Trophoblast cell (in vitro differentiated cells and primary cell): ENCODE measurements around the gene SIKE1. TPM values are rescaled to one million over a fixed set of nuclear protein-coding genes. Genes with fewer than 3 reads are reported as not detected.
"Not testable (repeated sequence)": the region's sequence is repeated elsewhere in the genome, so short reads cannot be mapped to it uniquely, and the experiment has no call there.

ENCODE experiments used
- DNase-seq, 2 donors: peaks; one replicate each; pipeline ENCODE4 v3.0.0-alpha.2; 2016
- H2AFZ ChIP-seq: 2 replicates; pipeline ENCODE4 v1.6.1; 2013; ENCODE audit warnings: low read length, moderate library complexity, mild to moderate bottlenecking; ENCODE audit not compliant: insufficient read depth, poor library complexity
- H2AK5ac ChIP-seq: 2 replicates; pipeline ENCODE4 v1.6.1; 2013; ENCODE audit warnings: mild to moderate bottlenecking, low read length
- H2BK120ac ChIP-seq: 2 replicates; pipeline ENCODE4 v1.6.1; 2013; ENCODE audit warnings: low read length, mild to moderate bottlenecking, moderate library complexity; ENCODE audit not compliant: insufficient read depth, poor library complexity
- H2BK12ac ChIP-seq: 2 replicates; pipeline ENCODE4 v1.6.1; 2013; ENCODE audit warnings: mild to moderate bottlenecking, low read length, moderate library complexity
- H2BK5ac ChIP-seq: 2 replicates; pipeline ENCODE4 v1.6.1; 2013; ENCODE audit warnings: low read length, low read depth, moderate library complexity, mild to moderate bottlenecking; ENCODE audit not compliant: poor library complexity
- H3K14ac ChIP-seq: 2 replicates; pipeline ENCODE4 v1.6.1; 2013; ENCODE audit warnings: mild to moderate bottlenecking, low read length
- H3K18ac ChIP-seq: 2 replicates; pipeline ENCODE4 v1.6.1; 2013; ENCODE audit warnings: mild to moderate bottlenecking, low read length
- H3K23ac ChIP-seq: 2 replicates; pipeline ENCODE4 v1.6.1; 2013; ENCODE audit warnings: low read length
- H3K27ac ChIP-seq: 2 replicates; pipeline ENCODE4 v1.5.1; 2013; ENCODE audit warnings: low read depth, mild to moderate bottlenecking, inconsistent platforms, low read length, moderate library complexity
- H3K27me3 ChIP-seq: 2 replicates; pipeline ENCODE4 v1.6.1; 2013; ENCODE audit warnings: inconsistent platforms, mild to moderate bottlenecking, low read length, moderate library complexity; ENCODE audit not compliant: insufficient read depth
- H3K36me3 ChIP-seq, 2 experiments: 1 replicate in 1 of 2; 2 replicates in 1 of 2; pipeline ENCODE4 v1.6.1; 2013; ENCODE audit warnings: low read length in 2 of 2, mild to moderate bottlenecking in 2 of 2, moderate library complexity in 1 of 2; ENCODE audit not compliant: insufficient read depth in 2 of 2, control insufficient read depth in 1 of 2
- H3K4ac ChIP-seq: 2 replicates; pipeline ENCODE4 v1.6.1; 2013; ENCODE audit warnings: low read depth, mild to moderate bottlenecking, low read length, moderate library complexity
- H3K4me1 ChIP-seq, 2 experiments: 1 replicate in 1 of 2; 2 replicates in 1 of 2; pipeline ENCODE4 v1.6.1; 2013; ENCODE audit warnings: low read length in 2 of 2, mild to moderate bottlenecking in 2 of 2, moderate library complexity in 1 of 2; ENCODE audit not compliant: insufficient read depth in 2 of 2, control insufficient read depth in 1 of 2
- H3K4me2 ChIP-seq: 2 replicates; pipeline ENCODE4 v1.6.1; 2013; ENCODE audit warnings: inconsistent platforms, mild to moderate bottlenecking, low read length, moderate library complexity
- H3K4me3 ChIP-seq: 2 replicates; pipeline ENCODE4 v1.5.1; 2013; ENCODE audit warnings: mild to moderate bottlenecking, low read depth, low read length, inconsistent platforms
- H3K79me1 ChIP-seq: one replicate; pipeline ENCODE4 v1.6.1; 2013; ENCODE audit warnings: low read length
- H3K79me2 ChIP-seq: 2 replicates; pipeline ENCODE4 v1.6.1; 2013; ENCODE audit warnings: low read length, mild to moderate bottlenecking; ENCODE audit not compliant: control insufficient read depth, insufficient read depth, poor library complexity
- H3K9ac ChIP-seq: 2 replicates; pipeline ENCODE4 v1.6.1; 2013; ENCODE audit warnings: mild to moderate bottlenecking, low read length
- H3K9me3 ChIP-seq: 2 replicates; pipeline ENCODE4 v1.6.1; 2013; ENCODE audit warnings: low read depth, mild to moderate bottlenecking, control low read depth, inconsistent platforms, low read length; ENCODE audit not compliant: insufficient read depth
- H4K12ac ChIP-seq: 2 replicates; pipeline ENCODE4 v1.6.1; 2013; ENCODE audit warnings: low read depth, mild to moderate bottlenecking, low read length, moderate library complexity
- H4K8ac ChIP-seq: 2 replicates; pipeline ENCODE4 v1.6.1; 2013; ENCODE audit warnings: low read depth, mild to moderate bottlenecking, low read length, moderate library complexity
- H4K91ac ChIP-seq: one replicate; pipeline ENCODE4 v1.6.1; 2013; ENCODE audit warnings: low read depth, mild to moderate bottlenecking, low read length, moderate library complexity
- WGBS: extraction: QIAGEN DNeasy Blood & Tissue Kit; methylation state at CpG from one replicate; pipeline ENCODE4 v1.1.7; 2013; ENCODE audit warnings: missing lambda C conversion rate; ENCODE audit not compliant: insufficient read length, insufficient coverage; ENCODE audit errors: extremely low coverage; 5-methylcytosine and 5-hydroxymethylcytosine counted together
- polyA plus RNA-seq: library from polyadenylated mRNA; stranded (reverse); fragments of 200-250 nt; gene quantifications from 2 replicates; pipeline ENCODE4 v1.2.3, GENCODE V29; 2013

Gene SIKE1
- polyA plus RNA-seq, result 46.4 and 46.9 TPM in 2 replicates

- Histone ChIP-seq H2BK5ac (peak within 1 kb of the TSS; percentile 29), H3K4me2 (peak within 1 kb of the TSS; percentile 74), H2BK12ac (no peak within 1 kb of the TSS), H3K4me1 (no peaks in the 10 kb centered on the region), H3K79me1 (peaks cover 6% of the 10 kb centered on the region), H3K27ac (peak within 1 kb of the TSS; percentile 79), H3K9ac (peak within 1 kb of the TSS; percentile 79), H3K14ac (peak within 1 kb of the TSS; percentile 90), H3K18ac (peak within 1 kb of the TSS; percentile 93), H3K4ac (peak within 1 kb of the TSS; percentile 73), H3K79me2 (peaks cover 2% of the 10 kb centered on the region), H4K8ac (peak within 1 kb of the TSS; percentile 97), H2AK5ac (no peak within 1 kb of the TSS), H3K36me3 (peaks cover 4 to 8% of the 10 kb centered on the region in 2 experiments), H2BK120ac (no peak within 1 kb of the TSS), H3K23ac (no peak within 1 kb of the TSS), H3K4me3 (peak within 1 kb of the TSS; percentile 97), H3K27me3 (no peaks in the 10 kb centered on the region), H2AFZ (peak within 1 kb of the TSS; percentile 94), H4K91ac (peak within 1 kb of the TSS; percentile 82), H3K9me3 (no peaks in the 10 kb centered on the region), H4K12ac (peak within 1 kb of the TSS; percentile 95)
- DNase-seq, result peak; percentile 97 to 98
- no CpG with 5 or more reads among the region's 53 CpGs for WGBS
Measured at GRCh38 chr1:114780344-114781226, at the start of gene SIKE1. Gene SIKE1, minus strand, starts transcription at chr1:114780685. Its CDS starts 78 bp downstream, at chr1:114780607.

DNA sequence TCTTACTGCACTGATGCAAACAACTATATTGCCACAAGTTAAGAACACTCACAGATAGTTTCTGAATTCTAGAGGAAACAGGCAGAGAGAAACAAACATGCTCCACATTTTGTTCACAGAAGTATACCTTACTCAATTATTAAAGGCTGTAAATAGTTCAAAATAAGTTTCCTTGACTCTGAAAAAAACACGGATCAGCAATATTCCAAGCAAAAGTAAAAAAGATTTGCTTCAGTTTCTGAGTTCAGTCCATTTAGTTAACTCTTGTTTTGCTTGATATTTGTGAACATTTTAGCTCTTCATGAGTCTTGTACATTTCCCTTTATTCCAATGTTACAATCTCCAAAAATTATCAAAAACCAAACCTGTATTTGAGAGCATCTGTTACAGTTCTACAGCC lies 49.6 kb upstream of the SIKE1 start:
- not testable (repeated sequence) for H2BK120ac ChIP-seq, H3K4ac ChIP-seq, H2BK12ac ChIP-seq, H3K79me1 ChIP-seq, H3K4me3 ChIP-seq, H2AK5ac ChIP-seq, H3K27me3 ChIP-seq, H3K36me3 ChIP-seq, H3K9me3 ChIP-seq, H2BK5ac ChIP-seq, H2AFZ ChIP-seq, H3K23ac ChIP-seq, DNase-seq, H3K4me2 ChIP-seq, H3K4me1 ChIP-seq, H3K27ac ChIP-seq, H4K12ac ChIP-seq, H3K9ac ChIP-seq, H3K18ac ChIP-seq, H4K91ac ChIP-seq, H3K14ac ChIP-seq, H4K8ac ChIP-seq, H3K79me2 ChIP-seq
- no CpG with 5 or more reads among the region's 1 CpG for WGBS

GRCh38 chr1:114828251-114828650 lies 47.8 kb upstream of the SIKE1 start:
- Histone ChIP-seq H4K91ac (no peak overlapping the region), H2BK5ac (no peak overlapping the region), H3K9ac (no peak overlapping the region), H3K18ac (no peak overlapping the region), H3K9me3 (peaks cover 2% of the 10 kb centered on the region), H3K4me3 (no peak overlapping the region), H3K27me3 (no peaks in the 10 kb centered on the region), H3K36me3 (no peaks in the 10 kb centered on the region), H3K79me2 (no peaks in the 10 kb centered on the region), H4K12ac (no peak overlapping the region), H3K4me1 (no peaks in the 10 kb centered on the region), H3K4ac (no peak overlapping the region), H3K14ac (no peak overlapping the region), H3K27ac (no peak overlapping the region), H2AFZ (no peak overlapping the region), H2BK12ac (no peak overlapping the region), H2BK120ac (no peak overlapping the region), H3K4me2 (no peak overlapping the region), H3K79me1 (no peaks in the 10 kb centered on the region), H4K8ac (no peak overlapping the region), H2AK5ac (no peak overlapping the region), H3K23ac (no peak overlapping the region)
- no CpG with 5 or more reads among the region's 5 CpGs for WGBS
- no peak for DNase-seq

DNA sequence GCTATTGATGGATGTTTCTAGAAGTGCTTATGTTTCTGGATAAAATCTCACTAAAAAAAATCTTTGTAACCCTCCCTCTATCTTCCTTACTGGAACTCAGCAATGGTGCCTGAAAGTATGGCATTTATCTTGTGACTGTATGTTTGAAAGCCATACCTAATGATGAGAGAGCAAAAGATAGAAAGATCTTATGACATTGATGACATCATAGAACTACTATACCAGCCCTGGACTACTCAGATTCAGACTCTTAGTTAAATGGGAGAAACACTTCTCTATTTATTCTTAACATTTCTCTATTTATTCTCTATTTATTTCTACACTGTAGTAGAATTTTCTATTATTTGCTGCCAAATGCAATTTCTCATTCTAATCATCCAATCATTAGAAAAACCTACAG lies 41.5 kb upstream of the SIKE1 start:
- H3K4ac ChIP-seq, result no peak overlapping the region
- no peak overlapping the region for H2BK120ac ChIP-seq
- no peak overlapping the region for H2BK5ac ChIP-seq
- no peak overlapping the region for H4K91ac ChIP-seq
- H3K79me1 ChIP-seq, result no peaks in the 10 kb centered on the region
- H2AK5ac ChIP-seq, result no peak overlapping the region
- H3K36me3 ChIP-seq, result no peaks in the 10 kb centered on the region
- H3K23ac ChIP-seq, result no peak overlapping the region
- H2BK12ac ChIP-seq, result no peak overlapping the region
- H3K27ac ChIP-seq, result no peak overlapping the region
- no peak overlapping the region for H3K4me3 ChIP-seq
- no peaks in the 10 kb centered on the region for H3K4me1 ChIP-seq
- no peak overlapping the region for H3K18ac ChIP-seq
- DNase-seq, result no peak
- H4K12ac ChIP-seq, result no peak overlapping the region
- no peak overlapping the region for H4K8ac ChIP-seq
- no peak overlapping the region for H2AFZ ChIP-seq
- no peak overlapping the region for H3K4me2 ChIP-seq
- H3K27me3 ChIP-seq, result no peaks in the 10 kb centered on the region
- no peak overlapping the region for H3K9ac ChIP-seq
- no peak overlapping the region for H3K14ac ChIP-seq
- H3K9me3 ChIP-seq, result no peaks in the 10 kb centered on the region
- no peaks in the 10 kb centered on the region for H3K79me2 ChIP-seq
